ENCODE results near the gene PRR5L.

PRR5L gene

GRCh38 chr11:36258730-36259360 lies 37.2 kb upstream of the PRR5L start:
- DNase-seq = peak; percentile 76
- Histone ChIP-seq H3K4me1 (ENCODE audit: control insufficient read depth, insufficient read depth, low read depth, low read length) (peaks cover 13% of the 10 kb centered on the region), H2AFZ (ENCODE audit: low read depth, low read length) (no peak overlapping the region), H3K36me3 (ENCODE audit: control insufficient read depth in 1 of 2, insufficient read depth in 2 of 2, low read depth in 1 of 2, low read length in 2 of 2) (no peaks in the 10 kb centered on the region), H3K4ac (ENCODE audit: low read depth in 1 of 2, low read length in 2 of 2) (no peak overlapping the region), H3K18ac (ENCODE audit: low read depth in 1 of 2, low read length in 2 of 2) (no peak overlapping the region), H3K9me3 (ENCODE audit: control insufficient read depth, low read length) (peaks cover 6% of the 10 kb centered on the region), H3K14ac (ENCODE audit: low read length in 2 of 2) (no peak overlapping the region), H3K23ac (ENCODE audit: low read length in 2 of 2) (no peak overlapping the region), H3K27ac (ENCODE audit: low read length, poor library complexity, severe bottlenecking) (no peak overlapping the region), H3K79me1 (replicated peaks; ENCODE audit: low read length, poor library complexity, severe bottlenecking) (no peaks in the 10 kb centered on the region), H3K4me3 (ENCODE audit: insufficient read depth in 1 of 2, low read depth in 1 of 2, low read length in 2 of 2) (peak overlapping the region in 1 of 2 experiments; percentile 11), H2BK12ac (ENCODE audit: low read length in 2 of 2) (no peak overlapping the region), H2BK120ac (ENCODE audit: low read depth, low read length) (no peak overlapping the region), H3K9ac (ENCODE audit: low read length) (peak overlapping the region; percentile 20), H3K27me3 (ENCODE audit: control insufficient read depth in 1 of 2, insufficient read depth in 1 of 2, low read length in 2 of 2) (peaks cover 3 to 44% of the 10 kb centered on the region in 2 experiments), H2AK5ac (ENCODE audit: low read length, severe bottlenecking) (peak overlapping the region; percentile 75), H4K8ac (ENCODE audit: low read length) (no peak overlapping the region), H4K91ac (ENCODE audit: low read length) (no peak overlapping the region), H2BK15ac (ENCODE audit: low read depth, poor library complexity, severe bottlenecking) (peak overlapping the region; percentile 15), H3K4me2 (ENCODE audit: low read length, poor library complexity, severe bottlenecking) (no peak overlapping the region), H2BK5ac (ENCODE audit: low read depth, low read length, poor library complexity, severe bottlenecking) (no peak overlapping the region)
- WGBS = 41% methylated on average over 11 of the region's 12 CpGs

DNA sequence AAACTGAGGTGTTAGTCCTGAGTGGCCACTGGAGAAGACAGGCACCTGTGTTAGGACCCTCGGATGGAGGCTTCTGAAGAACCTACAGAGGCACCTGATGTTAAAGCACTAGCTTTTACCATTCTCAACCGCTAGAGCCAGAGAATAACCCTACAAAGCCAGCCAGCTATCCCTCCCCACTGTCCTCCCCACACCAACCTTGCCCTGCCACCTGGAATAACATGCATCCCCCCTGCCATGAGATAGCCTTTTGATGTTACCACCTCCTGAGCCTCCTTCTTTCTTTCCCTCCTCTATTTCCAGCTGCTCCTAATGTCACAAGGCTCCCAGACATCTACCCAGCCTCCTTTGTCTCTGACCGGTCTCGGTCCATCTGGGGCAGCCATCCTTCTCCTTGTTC lies 35.0 kb upstream of the PRR5L start:
- H2BK5ac ChIP-seq (ENCODE audit: low read depth, low read length, poor library complexity, severe bottlenecking) = no peak overlapping the region
- H2BK120ac ChIP-seq (ENCODE audit: low read depth, low read length) = no peak overlapping the region
- no peak overlapping the region for H2BK15ac ChIP-seq (ENCODE audit: low read depth, poor library complexity, severe bottlenecking)
- peaks cover 5 to 54% of the 10 kb centered on the region in 2 experiments for H3K27me3 ChIP-seq (ENCODE audit: control insufficient read depth in 1 of 2, insufficient read depth in 1 of 2, low read length in 2 of 2)
- WGBS = 67% methylated on average over 4 of the region's 4 CpGs
- no peak overlapping the region for H3K18ac ChIP-seq (ENCODE audit: low read depth in 1 of 2, low read length in 2 of 2)
- no peaks in the 10 kb centered on the region for H3K36me3 ChIP-seq (ENCODE audit: control insufficient read depth in 1 of 2, insufficient read depth in 2 of 2, low read depth in 1 of 2, low read length in 2 of 2)
- H3K9ac ChIP-seq (ENCODE audit: low read length) = no peak overlapping the region
- no peak for DNase-seq
- H3K14ac ChIP-seq (ENCODE audit: low read length in 2 of 2) = no peak overlapping the region
- H3K4me1 ChIP-seq (ENCODE audit: control insufficient read depth, insufficient read depth, low read depth, low read length) = peaks cover 13% of the 10 kb centered on the region
- no peak overlapping the region for H4K8ac ChIP-seq (ENCODE audit: low read length)
- no peak overlapping the region for H3K4me2 ChIP-seq (ENCODE audit: low read length, poor library complexity, severe bottlenecking)
- H4K91ac ChIP-seq (ENCODE audit: low read length) = no peak overlapping the region
- no peak overlapping the region for H2BK12ac ChIP-seq (ENCODE audit: low read length in 2 of 2)
- H3K9me3 ChIP-seq (ENCODE audit: control insufficient read depth, low read length) = peaks cover 4% of the 10 kb centered on the region
- no peak overlapping the region for H3K27ac ChIP-seq (ENCODE audit: low read length, poor library complexity, severe bottlenecking)
- H2AK5ac ChIP-seq (ENCODE audit: low read length, severe bottlenecking) = no peak overlapping the region
- no peaks in the 10 kb centered on the region for H3K79me1 ChIP-seq (replicated peaks; ENCODE audit: low read length, poor library complexity, severe bottlenecking)
- H3K4me3 ChIP-seq (ENCODE audit: insufficient read depth in 1 of 2, low read depth in 1 of 2, low read length in 2 of 2) = no peak overlapping the region
- no peak overlapping the region for H3K23ac ChIP-seq (ENCODE audit: low read length in 2 of 2)
- H3K4ac ChIP-seq (ENCODE audit: low read depth in 1 of 2, low read length in 2 of 2) = no peak overlapping the region
- H2AFZ ChIP-seq (ENCODE audit: low read depth, low read length) = no peak overlapping the region

- Histone ChIP-seq H3K9me3 (ENCODE audit: control insufficient read depth, low read length) (no peaks in the 10 kb centered on the region), H2BK5ac (ENCODE audit: low read depth, low read length, poor library complexity, severe bottlenecking) (no peak overlapping the region), H2BK120ac (ENCODE audit: low read depth, low read length) (no peak overlapping the region), H4K91ac (ENCODE audit: low read length) (no peak overlapping the region), H3K4me1 (ENCODE audit: control insufficient read depth, insufficient read depth, low read depth, low read length) (no peaks in the 10 kb centered on the region), H3K4me2 (ENCODE audit: low read length, poor library complexity, severe bottlenecking) (no peak overlapping the region), H2BK15ac (ENCODE audit: low read depth, poor library complexity, severe bottlenecking) (no peak overlapping the region), H3K9ac (ENCODE audit: low read length) (no peak overlapping the region), H3K18ac (ENCODE audit: low read depth in 1 of 2, low read length in 2 of 2) (no peak overlapping the region), H3K14ac (ENCODE audit: low read length in 2 of 2) (no peak overlapping the region), H2AK5ac (ENCODE audit: low read length, severe bottlenecking) (no peak overlapping the region), H2BK12ac (ENCODE audit: low read length in 2 of 2) (no peak overlapping the region), H3K36me3 (ENCODE audit: control insufficient read depth in 1 of 2, insufficient read depth in 2 of 2, low read depth in 1 of 2, low read length in 2 of 2) (no peaks in the 10 kb centered on the region), H3K79me1 (replicated peaks; ENCODE audit: low read length, poor library complexity, severe bottlenecking) (no peaks in the 10 kb centered on the region), H3K27ac (ENCODE audit: low read length, poor library complexity, severe bottlenecking) (no peak overlapping the region), H3K4me3 (ENCODE audit: insufficient read depth in 1 of 2, low read depth in 1 of 2, low read length in 2 of 2) (no peak overlapping the region), H3K27me3 (ENCODE audit: control insufficient read depth in 1 of 2, insufficient read depth in 1 of 2, low read length in 2 of 2) (peaks cover 5 to 42% of the 10 kb centered on the region in 2 experiments), H3K4ac (ENCODE audit: low read depth in 1 of 2, low read length in 2 of 2) (no peak overlapping the region), H4K8ac (ENCODE audit: low read length) (no peak overlapping the region), H3K23ac (ENCODE audit: low read length in 2 of 2) (no peak overlapping the region), H2AFZ (ENCODE audit: low read depth, low read length) (no peak overlapping the region)
- WGBS = 80% methylated on average over 9 of the region's 9 CpGs
- DNase-seq = no peak
These were observed 31.8 kb upstream of the PRR5L start for GRCh38 chr11:36264011-36264972.

- 84% methylated on average over 5 of the region's 5 CpGs for WGBS
- no peak for DNase-seq
These were observed 31.1 kb upstream of the PRR5L start for GRCh38 chr11:36264973-36265344.

More at GRCh38 chr11:36264973-36265344, 31.1 kb upstream of the PRR5L start:
- H2BK120ac ChIP-seq (ENCODE audit: low read depth, low read length) = no peak overlapping the region
- H3K4me1 ChIP-seq (ENCODE audit: control insufficient read depth, insufficient read depth, low read depth, low read length) = no peaks in the 10 kb centered on the region
- no peak overlapping the region for H3K18ac ChIP-seq (ENCODE audit: low read depth in 1 of 2, low read length in 2 of 2)
- no peak overlapping the region for H3K4me2 ChIP-seq (ENCODE audit: low read length, poor library complexity, severe bottlenecking)
- no peak overlapping the region for H4K8ac ChIP-seq (ENCODE audit: low read length)
- H3K4me3 ChIP-seq (ENCODE audit: insufficient read depth in 1 of 2, low read depth in 1 of 2, low read length in 2 of 2) = no peak overlapping the region
- peaks cover 0 to 3% of the 10 kb centered on the region in 2 experiments for H3K36me3 ChIP-seq (ENCODE audit: control insufficient read depth in 1 of 2, insufficient read depth in 2 of 2, low read depth in 1 of 2, low read length in 2 of 2)
- H2AK5ac ChIP-seq (ENCODE audit: low read length, severe bottlenecking) = no peak overlapping the region
- no peak overlapping the region for H3K9ac ChIP-seq (ENCODE audit: low read length)
- no peaks in the 10 kb centered on the region for H3K79me1 ChIP-seq (replicated peaks; ENCODE audit: low read length, poor library complexity, severe bottlenecking)
- no peak overlapping the region for H3K14ac ChIP-seq (ENCODE audit: low read length in 2 of 2)
- peaks cover 5 to 42% of the 10 kb centered on the region in 2 experiments for H3K27me3 ChIP-seq (ENCODE audit: control insufficient read depth in 1 of 2, insufficient read depth in 1 of 2, low read length in 2 of 2)
- no peak overlapping the region for H2BK12ac ChIP-seq (ENCODE audit: low read length in 2 of 2)
- no peak overlapping the region for H2BK15ac ChIP-seq (ENCODE audit: low read depth, poor library complexity, severe bottlenecking)
- no peak overlapping the region for H4K91ac ChIP-seq (ENCODE audit: low read length)
- no peak overlapping the region for H3K4ac ChIP-seq (ENCODE audit: low read depth in 1 of 2, low read length in 2 of 2)
- no peak overlapping the region for H2AFZ ChIP-seq (ENCODE audit: low read depth, low read length)
- no peaks in the 10 kb centered on the region for H3K9me3 ChIP-seq (ENCODE audit: control insufficient read depth, low read length)
- no peak overlapping the region for H3K23ac ChIP-seq (ENCODE audit: low read length in 2 of 2)
- no peak overlapping the region for H2BK5ac ChIP-seq (ENCODE audit: low read depth, low read length, poor library complexity, severe bottlenecking)
- no peak overlapping the region for H3K27ac ChIP-seq (ENCODE audit: low read length, poor library complexity, severe bottlenecking)

Measured in mesenchymal stem cell (in vitro differentiated cells and primary cell).